HCT116 (cell line): ENCODE results near the gene ZNF462. TPM values are rescaled to one million over a fixed set of nuclear protein-coding genes. Genes with fewer than 3 reads are reported as not detected.

Experiments
- ATAC-seq: fragments of 200-7000 bp; cut with Tn5 transposase; 2 replicates; pipeline ENCODE4 v1.9.1; 2020; ENCODE audit warnings: mild to moderate bottlenecking, moderate library complexity
- BruUV-seq: library from RNA; stranded (reverse); fragments of 400-500 nt; replicated peaks from 2 replicates; lab custom pipeline; 2021; lab: Mats Ljungman, UMichigan
- CTCF ChIA-PET: fragments of 300-600 bp; sonication (Branson Sonifier 250); formaldehyde crosslinking; loops from one replicate; lab custom pipeline; 2021; ENCODE audit warnings: antibody characterized with exemption; lab: Charles Lee
- POLR2A ChIA-PET: fragments of 300-600, 350-600 bp; sonication (Branson Sonifier 250); formaldehyde crosslinking; loops from one replicate; lab custom pipeline; 2021; ENCODE audit warnings: antibody characterized with exemption; lab: Charles Lee
- RAD21 ChIA-PET, 2 experiments: fragments of 300-600 bp; sonication (Branson Sonifier 250); formaldehyde crosslinking; loops; one replicate each; lab custom pipeline; 2023; ENCODE audit warnings: low total read pairs in 2 of 2; ENCODE audit not compliant: uncharacterized antibody in 2 of 2, unreplicated experiment in 2 of 2, low non-redundant PET in 1 of 2; lab: Charles Lee
- DNase-seq: peaks from one replicate; pipeline ENCODE4 v3.0.0-alpha.2; 2010; ENCODE audit warnings: low read depth, low spot score
- H2AFZ ChIP-seq: fragments of 200-600 bp; shearing (Covaris generic), sonication (generic); 2 replicates; pipeline ENCODE4 v1.6.1; 2017; ENCODE audit warnings: low read depth, mixed run types, mixed read lengths, antibody characterized with exemption, low read length; ENCODE audit not compliant: poor library complexity, severe bottlenecking
- H3K27ac ChIP-seq: 2 replicates; pipeline ENCODE4 v1.5.1; 2012; ENCODE audit warnings: low read depth, low read length
- H3K27me3 ChIP-seq: fragments of 200-600 bp; sonication (generic); 2 replicates; pipeline ENCODE4 v1.6.1; 2016; ENCODE audit warnings: mixed run types, low read length, mixed read lengths; ENCODE audit not compliant: insufficient read depth
- H3K36me3 ChIP-seq, 2 experiments: fragments of 200-500 bp in 1 of 2; fragments of 200-600 bp in 1 of 2; sonication (Bioruptor generic) in 1 of 2; sonication (generic) in 1 of 2; 2 replicates each; pipeline versions ENCODE4 v1.5.1 to v1.6.1; 2014 to 2016; ENCODE audit warnings: low read length in 2 of 2, inconsistent platforms in 1 of 2, mixed read lengths in 1 of 2, mixed run types in 1 of 2; ENCODE audit not compliant: insufficient read depth in 2 of 2, control insufficient read depth in 1 of 2
- H3K4me1 ChIP-seq, 2 experiments: fragments of 200-600 bp in 1 of 2; sonication (generic) in 1 of 2; 2 replicates each; pipeline versions ENCODE4 v1.5.1 to v1.6.1; 2012 to 2017; ENCODE audit warnings: low read length in 2 of 2, inconsistent platforms in 1 of 2, mild to moderate bottlenecking in 1 of 2, mixed read lengths in 1 of 2, mixed run types in 1 of 2, moderate library complexity in 1 of 2; ENCODE audit not compliant: insufficient read depth in 2 of 2, control insufficient read depth in 1 of 2
- H3K4me2 ChIP-seq: fragments of 200-600 bp; sonication (generic); 2 replicates; pipeline ENCODE4 v1.6.1; 2017; ENCODE audit warnings: mixed run types, low read length, mixed read lengths
- H3K4me3 ChIP-seq, 2 experiments: fragments of 200-600 bp in 1 of 2; sonication (generic) in 1 of 2; replicated peaks in 1 of 2; 2 replicates each; pipeline ENCODE4 v1.5.1; 2011 to 2016; ENCODE audit warnings: low read length in 2 of 2, control low read depth in 1 of 2, low read depth in 1 of 2, mild to moderate bottlenecking in 1 of 2, mixed read lengths in 1 of 2, mixed run types in 1 of 2
- H3K79me2 ChIP-seq: fragments of 200-600 bp; sonication (generic); 2 replicates; pipeline ENCODE4 v1.6.1; 2017; ENCODE audit warnings: mild to moderate bottlenecking, mixed run types, low read length, moderate library complexity, mixed read lengths; ENCODE audit not compliant: insufficient read depth
- H3K9ac ChIP-seq: fragments of 200-600 bp; sonication (generic); 2 replicates; pipeline ENCODE4 v1.6.1; 2016; ENCODE audit warnings: low read length, mixed read lengths
- H3K9me2 ChIP-seq: fragments of 200-600 bp; sonication (generic), shearing (Covaris generic); 2 replicates; pipeline ENCODE4 v1.6.1; 2017; ENCODE audit warnings: mixed run types, mild to moderate bottlenecking, moderate library complexity; ENCODE audit not compliant: insufficient read depth
- H3K9me3 ChIP-seq, 2 experiments: fragments of 200-500 bp in 1 of 2; fragments of 200-600 bp in 1 of 2; sonication (Bioruptor generic) in 1 of 2; sonication (generic) in 1 of 2; 2 replicates each; pipeline ENCODE4 v1.6.1; 2014 to 2017; ENCODE audit warnings: low read length in 2 of 2, mixed read lengths in 2 of 2, inconsistent platforms in 1 of 2, low read depth in 1 of 2, mild to moderate bottlenecking in 1 of 2, mixed run types in 1 of 2, moderate library complexity in 1 of 2; ENCODE audit not compliant: control insufficient read depth in 1 of 2, insufficient read depth in 1 of 2
- H4K20me1 ChIP-seq: fragments of 200-600 bp; sonication (generic), shearing (Covaris generic); 2 replicates; pipeline ENCODE4 v1.6.1; 2017; ENCODE audit warnings: mixed run types, mild to moderate bottlenecking, moderate library complexity; ENCODE audit not compliant: insufficient read depth
- EGR1 ChIP-seq: IDR thresholded peaks from 2 replicates; pipeline ENCODE4 v1.6.1; 2012; ENCODE audit warnings: low read depth
- EZH2 ChIP-seq: fragments of 200-600 bp; sonication (generic); IDR thresholded peaks from 2 replicates; pipeline ENCODE4 v1.6.1; 2017; ENCODE audit warnings: antibody characterized with exemption, mixed run types
- MAX ChIP-seq: IDR thresholded peaks from 2 replicates; pipeline ENCODE4 v1.6.1; 2012
- RAD21 ChIP-seq: IDR thresholded peaks from 2 replicates; pipeline ENCODE4 v1.6.1; 2012; ENCODE audit warnings: low read depth, mild to moderate bottlenecking
- REST ChIP-seq: IDR thresholded peaks from 2 replicates; pipeline ENCODE4 v1.6.1; 2012; ENCODE audit warnings: low read depth
- SIN3A ChIP-seq: IDR thresholded peaks from 2 replicates; pipeline ENCODE4 v1.6.1; 2012; ENCODE audit warnings: low read depth
- SP1 ChIP-seq: IDR thresholded peaks from 2 replicates; pipeline ENCODE4 v1.6.1; 2012; ENCODE audit warnings: low read depth
- YY1 ChIP-seq: IDR thresholded peaks from 2 replicates; pipeline ENCODE4 v1.6.1; 2011; ENCODE audit warnings: low read length, low read depth, moderate library complexity, mild to moderate bottlenecking; ENCODE audit not compliant: insufficient replicate concordance; ENCODE audit errors: extremely low read depth
- ZBTB33 ChIP-seq: IDR thresholded peaks from 2 replicates; pipeline ENCODE4 v1.6.1; 2011; ENCODE audit warnings: mild to moderate bottlenecking, low read length, moderate library complexity; ENCODE audit not compliant: insufficient replicate concordance; ENCODE audit errors: extremely low read depth
- ZNF274 ChIP-seq: fragments of 200-500 bp; sonication (Bioruptor generic); IDR thresholded peaks from 2 replicates; pipeline ENCODE4 v1.6.1; 2014; ENCODE audit warnings: mild to moderate bottlenecking, low read depth, low read length, inconsistent platforms
- intact Hi-C: fragments of 100-400 bp; cut with micrococcal nuclease; formaldehyde crosslinking; loops from 2 replicates; pipeline ENCODE4 v1.10.0; 2022
- total RNA-seq: library from RNA; stranded (reverse); gene quantifications from one replicate; pipeline ENCODE4 v1.2.1, GENCODE V29; 2021; ENCODE audit not compliant: unreplicated experiment

Gene ZNF462
- total RNA-seq, 1 experiment from 2014 or later = 18.1 TPM

GRCh38 chr9:107020040-107020530, 157.1 kb downstream of the ZNF462 start:
- no peaks in the 10 kb centered on the region for H3K9me2 ChIP-seq
- no peak overlapping the region for H3K27ac ChIP-seq
- no peaks in the 10 kb centered on the region for H3K36me3 ChIP-seq
- H3K4me1 ChIP-seq = no peaks in the 10 kb centered on the region
- H4K20me1 ChIP-seq = no peaks in the 10 kb centered on the region
- CTCF ChIA-PET = no interaction called here
- H2AFZ ChIP-seq = no peak overlapping the region
- intact Hi-C loops = no loop called here
- no peak overlapping the region for H3K9ac ChIP-seq
- DNase-seq = no peak
- TF ChIP-seq YY1 (no peak), REST (no peak)
- TF ChIP-seq, all 23 proteins: peak for 0
- ChIA-PET RAD21 (no interaction called here), POLR2A (no interaction called here)
- no peaks in the 10 kb centered on the region for H3K79me2 ChIP-seq
- no peaks in the 10 kb centered on the region for H3K27me3 ChIP-seq
- peaks cover 0 to 4% of the 10 kb centered on the region in 2 experiments; a peak in 1 of 4 replicates for H3K9me3 ChIP-seq
- H3K4me3 ChIP-seq = no peak overlapping the region
- no peak for ATAC-seq
- no TSS peak for BruUV-seq
- no peak overlapping the region for H3K4me2 ChIP-seq

- ChIA-PET CTCF (no interaction called here), RAD21 (no interaction called here), POLR2A (no interaction called here)
- Histone ChIP-seq H3K9me3 (no peaks in the 10 kb centered on the region), H3K27ac (no peak overlapping the region), H3K4me2 (no peak overlapping the region), H3K4me3 (no peak overlapping the region), H3K79me2 (no peaks in the 10 kb centered on the region), H3K9ac (no peak overlapping the region), H2AFZ (no peak overlapping the region), H3K27me3 (no peaks in the 10 kb centered on the region), H3K36me3 (no peaks in the 10 kb centered on the region), H3K9me2 (no peaks in the 10 kb centered on the region), H3K4me1 (no peaks in the 10 kb centered on the region), H4K20me1 (no peaks in the 10 kb centered on the region)
- ATAC-seq (no peak), DNase-seq (no peak)
- no TSS peak for BruUV-seq
- intact Hi-C loops = no loop called here
- TF ChIP-seq EGR1 = no peak
- no peak for TF ChIP-seq MAX
- TF ChIP-seq SP1 = no peak
- no peak for TF ChIP-seq ZBTB33
- TF ChIP-seq ZNF274 = no peak
- TF ChIP-seq REST = no peak
- no peak for TF ChIP-seq EZH2
- TF ChIP-seq RAD21 = no peak
- no peak for TF ChIP-seq SIN3A
Observed at GRCh38 chr9:107024193-107024592, 161.2 kb downstream of the ZNF462 start.
